OCI-LY7 (cell line): ENCODE measurements around the gene HAGHL. TPM values are rescaled to one million over a fixed set of nuclear protein-coding genes. Genes with fewer than 3 reads are reported as not detected.

ENCODE experiments used
- BruUV-seq: library from RNA; stranded (reverse); fragments of 400-500 nt; replicated peaks from 2 replicates; lab custom pipeline; 2021; lab: Mats Ljungman, UMichigan
- CTCF ChIA-PET: fragments of 300-600 bp; sonication (Branson Sonifier 250); formaldehyde crosslinking; loops from one replicate; lab custom pipeline; 2022; ENCODE audit warnings: antibody characterized with exemption; ENCODE audit not compliant: unreplicated experiment; lab: Charles Lee
- POLR2A ChIA-PET: fragments of 300-600 bp; sonication (Branson Sonifier 250); formaldehyde crosslinking; loops from one replicate; lab custom pipeline; 2022; ENCODE audit warnings: antibody characterized with exemption; lab: Charles Lee
- DNase-seq: peaks from one replicate; pipeline ENCODE4 v3.0.0-alpha.2; 2015; ENCODE audit warnings: low spot score
- H2AFZ ChIP-seq: fragments of 200-600 bp; sonication (generic), shearing (Covaris generic); 2 replicates; pipeline ENCODE4 v1.6.1; 2014; ENCODE audit warnings: mild to moderate bottlenecking, antibody characterized with exemption, low read length, moderate library complexity
- H3K27ac ChIP-seq: fragments of 200-600 bp; sonication (generic); 2 replicates; pipeline ENCODE4 v1.5.1; 2014; ENCODE audit warnings: mixed run types, low read depth, mild to moderate bottlenecking, moderate library complexity, low read length, inconsistent platforms; ENCODE audit not compliant: poor library complexity, severe bottlenecking
- H3K36me3 ChIP-seq: fragments of 200-600 bp; sonication (generic); 2 replicates; pipeline ENCODE4 v1.6.1; 2014; ENCODE audit warnings: mild to moderate bottlenecking, antibody characterized with exemption, low read length, moderate library complexity, mixed read lengths; ENCODE audit not compliant: insufficient read depth
- H3K4me1 ChIP-seq: fragments of 200-600 bp; sonication (generic); 2 replicates; pipeline ENCODE4 v1.5.1; 2014; ENCODE audit warnings: mild to moderate bottlenecking, low read length; ENCODE audit not compliant: insufficient read depth, poor library complexity, severe bottlenecking
- H3K4me2 ChIP-seq: fragments of 200-600 bp; sonication (generic); 2 replicates; pipeline ENCODE4 v1.6.1; 2014; ENCODE audit warnings: mild to moderate bottlenecking, low read length
- H3K4me3 ChIP-seq: fragments of 200-600 bp; sonication (generic); 2 replicates; pipeline ENCODE4 v1.5.1; 2014; ENCODE audit warnings: mild to moderate bottlenecking, low read depth, low read length; ENCODE audit not compliant: poor library complexity, severe bottlenecking
- H3K79me2 ChIP-seq: fragments of 200-600 bp; sonication (generic); 2 replicates; pipeline ENCODE4 v1.6.1; 2016; ENCODE audit warnings: low read depth, mild to moderate bottlenecking, low read length, moderate library complexity, mixed read lengths; ENCODE audit not compliant: insufficient read depth
- H3K9me2 ChIP-seq: fragments of 200-600 bp; sonication (generic); 2 replicates; pipeline ENCODE4 v1.6.1; 2016; ENCODE audit warnings: mild to moderate bottlenecking, low read length, mixed read lengths; ENCODE audit not compliant: insufficient read depth
- H3K9me3 ChIP-seq: fragments of 200-600 bp; sonication (generic); 2 replicates; pipeline ENCODE4 v1.6.1; 2014; ENCODE audit warnings: mild to moderate bottlenecking, mixed run types, low read length, mixed read lengths
- H4K20me1 ChIP-seq: fragments of 200-600 bp; sonication (generic); 2 replicates; pipeline ENCODE4 v1.6.1; 2014; ENCODE audit warnings: mild to moderate bottlenecking, antibody characterized with exemption, low read length, moderate library complexity, mixed read lengths; ENCODE audit not compliant: insufficient read depth
- CTCF ChIP-seq: fragments of 200-600 bp; sonication (generic); conservative IDR thresholded peaks from 2 replicates; pipeline ENCODE4 v1.5.1; 2014; ENCODE audit warnings: mild to moderate bottlenecking, antibody characterized with exemption, low read length, moderate library complexity, mixed read lengths
- EZH2phosphoT487 ChIP-seq: fragments of 200-600 bp; sonication (generic); IDR thresholded peaks from 2 replicates; pipeline ENCODE4 v1.6.1; 2018; ENCODE audit warnings: low read depth, borderline replicate concordance, mild to moderate bottlenecking, mixed run types, antibody characterized with exemption, low read length, moderate library complexity, mixed read lengths
- intact Hi-C: fragments of 100-400 bp; cut with micrococcal nuclease; formaldehyde crosslinking; loops from one replicate; pipeline ENCODE4 v1.10.0; 2022; ENCODE audit not compliant: unreplicated experiment
- total RNA-seq, 2 experiments: library from RNA; depleted of rRNA in 1 of 2; stranded (reverse); fragments of >200 nt in 1 of 2; shearing (Covaris generic) in 1 of 2; gene quantifications; 2 replicates each; pipeline ENCODE4 v1.2.3, GENCODE V29; 2014 to 2022

The HAGHL gene
- total RNA-seq, 2 experiments from 2014 or later, result 30.8 to 57.9 TPM

GRCh38 chr16:715477-716199, 11.3 kb upstream of the HAGHL start:
- Histone ChIP-seq H3K4me2 (peak overlapping the region; percentile 69), H3K27ac (no peak overlapping the region), H3K4me1 (peaks cover 36% of the 10 kb centered on the region), H3K9me3 (no peaks in the 10 kb centered on the region), H3K79me2 (no peaks in the 10 kb centered on the region), H4K20me1 (no peaks in the 10 kb centered on the region), H3K9me2 (no peaks in the 10 kb centered on the region), H3K36me3 (no peaks in the 10 kb centered on the region), H3K4me3 (peak overlapping the region; percentile 65), H2AFZ (no peak overlapping the region)
- POLR2A ChIA-PET, result interaction anchor here (0.6 to 2.0 kb wide), 4 partner anchors 12 to 996 kb away, joined by 3 to 8 read pairs (median 4); partner anchors contain the start of genes CHTF18 and RPUSD1
- BruUV-seq, result no TSS peak
- peak; percentile 56 for DNase-seq
- intact Hi-C loops, result no loop called here
- CTCF ChIA-PET, result interaction anchor here (0.6 to 1.0 kb wide), 5 partner anchors 33 to 261 kb away, joined by 3 to 16 read pairs (median 4); partner anchors contain the start of genes CHTF18 and RPUSD1
- TF ChIP-seq CTCF, result peak; percentile 54
- no peak for TF ChIP-seq EZH2phosphoT487

GRCh38 chr16:716200-716568, 10.7 kb upstream of the HAGHL start:
- no peaks in the 10 kb centered on the region for H3K79me2 ChIP-seq
- POLR2A ChIA-PET, result interaction anchor here (0.8 kb wide), 1 partner anchor 17 kb away, joined by 3 read pairs; no protein-coding TSS in a partner anchor
- intact Hi-C loops, result no loop called here
- H3K36me3 ChIP-seq, result no peaks in the 10 kb centered on the region
- no TSS peak for BruUV-seq
- CTCF ChIA-PET, result interaction anchor here (0.6 to 1.0 kb wide), 5 partner anchors 32 to 260 kb away, joined by 3 to 16 read pairs (median 4); partner anchors contain the start of genes CHTF18 and RPUSD1
- H3K4me3 ChIP-seq, result peak overlapping the region; percentile 65
- H4K20me1 ChIP-seq, result no peaks in the 10 kb centered on the region
- no peak for DNase-seq
- H3K4me2 ChIP-seq, result peak overlapping the region; percentile 69
- no peak overlapping the region for H3K27ac ChIP-seq
- no peaks in the 10 kb centered on the region for H3K9me3 ChIP-seq
- no peaks in the 10 kb centered on the region for H3K9me2 ChIP-seq
- no peak for TF ChIP-seq EZH2phosphoT487
- no peak for TF ChIP-seq CTCF
- H2AFZ ChIP-seq, result no peak overlapping the region
- H3K4me1 ChIP-seq, result peaks cover 36% of the 10 kb centered on the region
